ENCODE results near the gene EVA1A.
A peak's percentile ranks its signal among the peaks of the same experiment; 100 is the strongest.

Gene EVA1A

DNA sequence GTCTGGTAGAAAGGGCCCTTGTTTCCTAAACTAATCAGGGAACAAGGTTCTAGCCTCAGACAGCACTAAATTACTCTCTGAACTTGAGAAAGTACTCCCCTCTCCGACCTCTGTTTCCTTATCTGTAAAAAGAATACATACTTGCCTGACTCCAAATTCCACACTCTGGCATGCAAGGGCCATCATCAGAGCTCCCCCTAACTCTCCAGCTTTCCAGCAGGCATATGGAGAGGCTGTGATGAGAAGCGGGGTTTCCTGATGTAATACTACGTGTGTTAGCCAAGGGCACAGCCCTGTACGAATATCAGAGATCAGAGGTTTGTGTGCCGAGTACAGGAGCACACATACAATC lies 1.8 kb upstream of the EVA1A start:
- no peak for DNase-seq

DNA sequence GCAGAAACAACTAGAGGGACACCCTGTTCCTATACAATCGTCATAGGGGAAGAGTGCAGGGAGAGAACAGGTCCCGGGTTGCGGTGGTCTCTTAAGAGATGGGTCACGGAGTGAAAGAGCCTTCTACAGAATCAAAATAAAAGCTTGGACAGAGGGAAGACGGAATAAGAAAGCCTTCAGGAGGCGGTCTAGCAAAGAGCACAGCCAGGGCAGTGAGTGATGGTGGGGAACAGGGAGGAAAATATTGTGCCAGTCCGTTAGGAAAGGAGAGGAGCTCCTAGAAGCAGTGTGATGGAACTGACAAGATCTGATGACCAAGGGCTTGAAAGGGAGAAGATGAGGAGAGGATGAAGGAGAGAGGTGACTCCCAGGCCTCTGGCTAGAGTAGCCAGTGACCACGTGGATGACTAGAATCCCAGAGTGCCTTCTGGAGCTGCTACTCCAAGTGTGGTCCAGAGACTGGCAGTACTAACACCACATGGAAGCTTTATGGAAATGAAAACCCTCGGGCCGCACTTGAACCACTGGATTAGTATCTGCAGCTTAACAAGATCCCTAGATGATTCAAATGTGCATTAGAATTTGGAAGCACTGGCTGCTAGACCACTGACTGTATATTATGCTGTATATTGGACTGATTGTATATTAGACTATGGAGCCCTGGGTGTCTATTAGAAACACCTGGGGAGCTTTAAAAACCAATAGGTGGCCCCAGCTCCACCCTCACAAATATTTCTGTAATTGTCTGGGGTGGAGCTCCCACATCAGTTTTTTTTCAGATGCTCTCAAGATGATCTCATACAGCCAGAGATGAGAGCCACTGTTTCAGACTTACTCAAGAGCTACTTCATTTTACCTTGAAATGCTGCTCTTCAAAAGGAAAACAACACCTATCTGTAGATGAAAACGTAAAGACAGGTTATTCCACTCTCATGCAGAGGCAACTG lies 1.1 kb upstream of the EVA1A start:
- no peak for DNase-seq

DNA sequence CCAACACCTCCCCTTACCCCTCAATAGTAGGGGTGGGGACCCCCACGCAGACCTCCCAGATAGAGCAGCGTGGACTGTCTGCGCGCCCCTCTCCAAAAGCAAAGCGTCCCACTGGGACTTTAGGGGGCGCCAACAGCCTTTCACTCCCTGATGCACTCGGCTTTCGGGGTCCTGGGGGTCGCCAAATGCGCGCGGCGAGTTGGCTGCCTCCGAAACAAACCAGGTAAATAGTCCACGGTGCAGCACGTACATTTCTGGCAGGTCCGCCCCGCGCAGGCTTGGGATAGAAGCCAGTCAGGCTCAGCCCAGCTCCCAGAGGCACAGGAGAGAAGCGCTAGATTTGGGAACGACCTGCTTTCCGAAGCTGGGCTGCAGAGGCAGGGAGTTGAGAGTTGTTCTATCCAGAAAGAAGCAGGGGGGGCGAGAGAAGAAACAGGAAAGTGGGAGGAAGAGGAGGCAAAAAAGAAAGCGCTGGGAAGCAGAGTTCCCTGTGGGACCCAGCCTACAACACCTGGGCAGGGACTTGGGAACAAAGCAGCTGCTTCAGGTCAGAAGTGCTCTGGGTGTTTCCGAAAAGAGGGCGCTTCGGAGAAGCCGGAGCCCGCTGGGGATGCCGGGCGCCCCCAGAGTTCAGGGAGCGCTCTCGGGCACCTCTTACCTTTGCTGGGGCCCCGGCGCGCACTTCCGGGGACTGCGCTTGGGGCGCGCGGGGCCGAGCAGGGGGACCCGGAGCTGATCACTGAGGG lies 544 bp downstream of the EVA1A start:
- no peak for DNase-seq

DNA sequence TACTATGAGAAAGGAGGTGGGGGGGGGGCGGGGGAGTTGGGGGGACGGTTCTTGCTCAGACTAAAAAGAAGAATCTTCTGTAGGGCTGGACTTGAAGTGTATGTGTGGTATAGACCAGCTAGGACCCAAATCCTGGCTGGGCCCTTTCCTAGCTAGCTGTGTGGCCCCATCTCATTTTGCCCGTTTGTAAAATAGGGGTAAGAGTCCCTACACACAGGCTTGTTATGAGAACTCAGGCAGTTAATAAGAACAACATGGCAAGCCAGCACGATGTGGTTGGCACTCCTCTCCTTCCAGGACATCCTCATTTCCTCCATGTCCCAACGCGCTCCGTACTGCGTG lies 1.1 kb downstream of the EVA1A start:
- DNase-seq: no peak

DNA sequence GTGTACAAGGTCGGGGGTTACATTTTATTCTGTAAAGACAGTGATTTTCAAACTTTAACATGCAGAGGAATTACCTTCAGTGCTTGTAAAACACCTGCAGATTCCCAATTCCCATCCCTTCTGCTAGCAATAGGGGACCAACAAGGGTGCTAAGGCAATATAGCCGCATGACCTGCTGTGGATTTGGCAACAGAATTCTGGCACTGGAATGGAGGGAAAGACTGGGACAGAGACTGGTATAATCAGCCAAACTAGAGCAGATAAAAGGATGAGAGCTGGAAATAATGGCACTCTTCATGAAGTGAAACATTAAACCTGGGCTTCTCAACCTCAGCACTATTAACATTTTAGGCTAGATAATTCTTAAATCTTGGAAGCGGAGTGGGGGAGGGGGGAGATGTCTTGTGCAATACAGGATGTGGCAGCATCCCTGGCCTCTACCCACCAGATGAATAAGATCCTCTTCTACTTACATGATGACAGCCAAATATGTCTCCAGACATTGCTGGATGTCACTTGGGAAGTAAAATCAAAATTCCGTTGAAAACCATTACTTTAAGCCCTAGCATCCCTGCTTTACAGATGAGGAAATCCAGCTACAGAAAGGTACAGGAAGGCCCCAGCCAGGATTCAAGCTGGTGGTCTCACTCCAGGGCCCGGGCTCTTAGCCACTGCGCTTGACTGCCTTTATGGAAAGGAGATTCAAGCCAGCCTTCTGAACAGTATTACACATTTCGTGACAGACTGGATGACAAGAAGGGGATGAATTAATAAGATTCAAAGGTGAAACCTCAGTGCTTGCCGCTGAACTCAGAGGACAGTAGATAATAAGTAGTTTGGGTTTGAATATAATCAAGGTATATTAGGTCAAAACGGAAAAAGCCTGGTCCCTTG lies 1.7 kb downstream of the EVA1A start:
- DNase-seq: peak; percentile 86

DNA sequence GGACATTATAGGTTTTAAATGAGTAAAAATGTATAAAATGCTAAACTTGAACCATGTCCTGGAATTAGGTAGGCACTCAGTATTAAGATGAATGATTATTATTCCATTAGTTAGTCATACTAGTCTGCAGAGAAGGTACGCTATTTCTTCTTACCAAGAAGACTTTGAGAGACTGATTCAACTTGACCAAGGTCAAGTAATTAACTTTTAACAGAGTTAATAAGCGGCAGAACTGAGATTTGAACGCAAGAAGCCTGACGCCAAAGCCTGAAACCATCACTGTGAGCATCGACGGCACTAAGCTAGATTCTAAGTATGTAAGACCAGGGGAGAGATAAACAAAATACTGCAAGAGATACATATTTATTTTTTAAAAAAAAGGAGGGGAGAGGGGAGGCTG lies 2.6 kb downstream of the EVA1A start:
- no peak for DNase-seq

DNA sequence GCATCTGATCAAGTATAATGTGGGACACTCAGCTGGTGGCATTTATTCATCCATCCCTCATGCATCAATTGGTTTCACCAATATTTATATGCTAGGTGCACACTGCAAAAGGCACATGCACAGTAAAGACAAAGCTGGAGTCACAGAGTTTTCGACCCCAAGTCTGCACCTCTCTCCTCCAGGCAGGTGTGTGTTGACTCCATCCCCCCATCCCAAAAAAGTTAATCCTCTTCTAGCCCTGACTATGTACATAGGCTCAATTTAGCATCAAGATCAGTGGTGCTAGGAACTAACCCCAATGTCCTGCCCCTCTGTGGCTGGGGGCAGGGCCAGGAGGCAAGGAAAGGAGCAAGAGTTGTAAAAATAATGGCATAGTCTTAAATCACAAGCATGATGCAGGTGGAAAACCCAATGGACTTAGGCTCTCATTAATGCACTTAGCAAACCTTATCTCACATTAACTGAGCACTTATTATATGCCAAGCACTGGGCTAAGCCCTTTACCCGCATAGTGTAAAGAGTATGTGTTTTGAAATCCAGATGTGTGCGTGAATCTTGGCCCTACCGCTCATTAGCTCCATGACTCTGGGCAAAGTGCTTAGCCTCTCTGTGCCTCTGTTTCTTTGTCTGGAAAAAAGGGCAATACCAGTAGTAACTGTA lies 3.1 kb downstream of the EVA1A start:
- no peak for DNase-seq

DNA sequence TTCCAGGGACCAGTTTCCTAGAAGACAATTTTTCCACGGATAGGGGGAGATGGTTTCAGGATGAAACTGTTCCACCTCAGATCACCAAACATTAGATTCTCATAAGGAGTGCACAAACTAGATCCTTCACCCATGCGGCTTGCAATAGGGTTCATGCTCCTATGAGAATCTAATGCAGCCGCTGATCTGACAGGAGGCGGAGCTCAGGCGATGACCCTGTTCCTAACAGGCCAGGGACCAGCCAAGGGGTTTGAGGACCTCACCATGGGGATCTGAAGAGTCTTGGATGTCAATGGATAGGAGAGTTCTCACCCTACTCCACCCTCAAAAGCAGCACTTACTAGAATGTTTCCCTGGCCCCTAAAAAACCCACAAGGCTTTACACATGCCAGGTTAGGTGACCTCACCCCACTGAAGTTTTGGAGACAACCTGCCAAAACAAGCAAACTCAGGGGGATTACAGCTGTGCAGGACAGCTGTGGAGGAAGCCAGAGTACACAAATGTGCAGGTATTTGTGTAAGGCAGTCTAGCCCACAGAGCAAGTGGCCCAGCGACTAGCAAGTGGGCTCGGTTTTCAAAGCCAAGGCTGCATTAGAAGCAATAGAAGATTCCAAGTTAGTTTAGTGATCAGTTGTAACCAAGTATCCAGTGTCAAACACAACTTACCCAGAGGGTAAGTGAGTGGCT lies 3.9 kb downstream of the EVA1A start:
- DNase-seq: no peak

DNA sequence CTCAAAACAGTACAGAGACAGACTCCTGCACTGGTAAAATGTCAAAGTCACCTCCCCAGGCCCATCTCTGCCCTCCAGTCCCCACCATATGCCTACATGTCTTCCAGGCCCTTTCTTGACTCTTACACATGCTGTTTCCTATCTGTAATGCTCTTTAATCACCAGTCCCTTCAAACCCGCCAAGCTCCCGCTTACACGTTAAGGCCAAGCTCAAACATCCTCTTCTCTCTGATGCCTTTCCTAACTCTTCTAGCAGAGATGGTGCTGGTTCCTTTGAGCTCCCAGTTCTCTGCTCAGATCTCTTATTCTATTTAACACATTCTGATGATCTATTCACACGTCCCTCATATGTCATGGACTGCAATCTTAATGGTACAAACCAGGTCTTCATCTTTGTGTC lies 5.0 kb downstream of the EVA1A start:
- no peak for DNase-seq

DNA sequence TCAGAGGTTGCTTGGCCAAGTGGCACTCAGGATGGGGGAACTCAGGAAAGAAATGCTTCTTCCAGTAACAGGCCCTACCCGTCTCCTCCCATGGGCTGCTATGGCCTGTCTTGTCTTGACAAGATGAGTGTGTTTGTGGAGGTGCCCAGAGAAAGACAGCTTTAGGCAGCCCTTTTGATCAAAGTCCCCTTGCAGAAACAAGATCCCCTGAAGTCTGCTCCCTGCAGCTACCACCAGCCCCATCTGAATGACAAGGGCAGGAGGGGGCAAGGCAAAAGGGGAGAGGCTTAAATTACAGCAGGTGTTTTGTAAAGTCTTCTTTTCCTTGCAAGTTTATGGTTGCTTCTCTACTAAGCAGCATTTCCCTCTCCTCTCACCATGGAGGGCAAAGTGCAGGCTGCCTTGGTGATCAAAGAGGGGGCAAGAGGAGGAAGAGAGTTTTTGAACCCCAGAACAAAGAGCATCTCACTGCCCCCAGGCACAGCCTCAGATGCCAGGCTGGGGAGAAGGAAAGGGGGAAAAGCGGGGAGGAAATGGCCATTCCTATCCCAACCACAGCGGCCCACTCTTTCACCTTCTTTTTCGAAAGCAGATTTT lies 6.7 kb downstream of the EVA1A start:
- DNase-seq: no peak

DNA sequence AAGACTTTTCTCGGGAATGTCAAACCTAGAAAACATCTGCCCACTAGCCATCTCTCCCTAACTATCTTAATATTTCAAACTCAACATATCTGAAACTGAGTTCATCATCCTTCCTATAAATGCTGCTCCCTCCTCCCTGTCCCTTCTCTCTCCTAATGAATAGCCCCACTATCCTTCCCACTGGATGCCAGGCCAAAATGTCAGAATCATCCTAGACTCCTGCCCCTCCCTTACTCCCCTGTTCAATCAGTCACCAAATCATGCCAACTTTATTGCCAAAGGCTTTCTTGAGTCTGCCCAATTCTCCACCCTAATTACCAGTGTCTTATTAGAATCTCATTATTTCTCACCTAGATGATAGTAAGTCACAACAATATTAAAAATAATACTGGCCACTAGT lies 8.5 kb downstream of the EVA1A start:
- DNase-seq: no peak

DNA sequence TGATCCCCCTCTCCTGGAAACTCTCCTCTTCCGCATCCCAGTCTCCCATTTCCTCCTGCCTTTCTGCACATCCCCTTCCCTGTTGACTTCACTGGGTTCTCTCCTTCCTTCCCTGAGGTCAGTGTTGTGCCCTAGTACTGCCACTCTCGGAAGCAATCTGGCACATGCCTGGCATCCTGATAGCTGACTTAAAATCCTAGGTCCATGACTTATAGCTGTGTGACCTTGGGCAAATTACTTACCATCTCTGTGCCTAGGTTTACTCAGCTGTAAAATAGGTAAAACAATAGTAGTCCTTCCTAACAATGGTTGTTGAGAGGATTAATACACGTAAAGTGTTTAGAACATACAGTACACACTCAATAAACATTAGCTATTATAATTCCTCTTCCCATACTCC lies 9.3 kb downstream of the EVA1A start:
- no peak for DNase-seq

DNA sequence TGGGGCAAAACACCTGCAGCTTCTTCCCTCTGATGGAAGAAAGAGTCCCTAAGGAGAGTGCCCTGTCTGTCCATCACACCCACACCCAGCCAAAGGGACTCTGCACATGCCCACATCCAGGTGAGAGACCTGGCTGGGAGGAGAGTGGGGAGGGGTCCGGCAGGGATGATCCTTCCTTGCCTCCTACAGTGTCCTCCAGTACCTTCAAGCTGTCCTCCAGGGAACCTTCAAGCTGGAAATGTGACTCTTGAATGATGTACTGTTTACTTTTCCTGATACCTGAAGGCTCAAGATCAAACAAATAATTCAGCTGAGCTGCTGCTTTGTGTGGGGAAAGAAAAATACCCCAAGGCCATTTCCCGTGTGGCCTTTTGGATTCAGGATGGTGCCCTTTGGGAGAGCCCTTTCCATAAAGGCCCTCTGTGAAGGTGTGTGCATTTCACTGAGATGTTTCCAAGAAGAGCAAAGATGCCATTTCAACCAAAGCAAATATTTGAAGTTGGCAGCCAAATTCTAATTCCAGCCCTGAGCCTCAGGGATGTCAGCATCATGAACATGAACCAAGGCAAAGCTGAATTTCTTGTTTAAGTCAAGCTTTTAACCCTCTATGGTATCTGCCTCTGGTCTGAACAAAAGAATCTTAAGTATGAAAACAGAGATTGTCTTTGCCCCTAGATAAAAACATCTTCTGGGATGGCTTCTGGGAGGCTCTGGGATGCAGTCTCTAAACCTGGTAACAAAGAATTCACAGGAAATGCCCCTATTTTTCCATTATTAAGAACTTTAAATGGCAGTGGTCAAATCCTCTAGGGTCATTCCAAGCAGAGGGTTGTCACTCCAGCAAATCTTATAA lies 11.1 kb downstream of the EVA1A start:
- no peak for DNase-seq

DNA sequence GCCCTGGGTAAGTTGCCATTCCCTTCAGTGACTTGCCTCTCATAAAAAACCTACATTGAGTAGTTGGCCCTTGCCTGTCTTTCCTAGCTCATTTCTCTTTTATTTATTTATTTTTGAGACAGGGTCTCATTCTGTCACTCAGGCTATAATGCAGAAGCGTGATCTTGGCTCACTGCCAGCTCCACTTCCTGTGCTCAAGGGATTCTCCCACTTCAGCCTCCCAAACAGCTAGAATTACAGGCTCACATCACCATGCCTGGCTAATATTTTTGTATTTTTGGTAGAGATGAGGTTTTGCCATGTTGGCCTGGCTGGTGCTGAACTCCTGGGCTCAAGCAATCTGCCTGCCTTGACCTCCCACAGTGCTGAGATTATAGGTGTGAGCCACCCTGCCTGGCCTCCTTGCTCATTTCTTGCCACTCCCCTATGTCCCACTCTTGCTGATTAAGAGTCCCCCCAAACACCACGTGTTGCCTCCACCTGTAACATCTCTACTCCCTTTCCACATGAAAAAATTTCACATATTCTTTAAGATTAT lies 12.6 kb downstream of the EVA1A start:
- no peak for DNase-seq

DNA sequence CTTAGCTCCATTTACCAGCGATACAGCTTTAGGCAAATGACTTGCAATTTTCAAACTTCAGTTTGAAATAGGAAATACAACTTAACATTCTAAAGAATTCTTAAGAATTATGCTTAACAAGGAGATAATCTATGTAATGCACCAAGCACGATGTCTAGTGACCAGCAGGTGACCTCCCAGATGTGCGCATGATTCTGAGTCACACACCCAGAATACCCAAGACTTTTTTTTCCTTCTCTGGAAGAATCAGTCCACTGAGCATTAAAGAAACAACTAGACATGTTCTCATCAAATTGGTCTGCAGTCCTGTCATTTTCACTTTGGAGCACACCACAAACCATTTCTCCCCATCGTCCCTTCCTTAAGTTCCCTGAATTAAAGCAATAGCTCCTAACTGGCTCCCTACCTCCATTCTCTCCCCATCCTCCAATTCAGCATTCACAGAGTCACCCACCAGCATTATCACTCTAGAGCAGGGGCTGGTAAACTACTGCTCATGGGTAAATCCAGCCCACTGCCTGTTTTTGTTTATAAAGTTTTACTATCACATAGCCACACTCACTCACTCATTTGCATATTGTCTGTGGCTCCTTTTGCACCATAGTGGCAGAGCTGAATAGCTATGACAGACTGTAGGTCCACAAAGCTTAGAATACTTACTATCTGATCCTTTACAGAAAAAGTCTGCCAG lies 13.2 kb downstream of the EVA1A start:
- DNase-seq: no peak

DNA sequence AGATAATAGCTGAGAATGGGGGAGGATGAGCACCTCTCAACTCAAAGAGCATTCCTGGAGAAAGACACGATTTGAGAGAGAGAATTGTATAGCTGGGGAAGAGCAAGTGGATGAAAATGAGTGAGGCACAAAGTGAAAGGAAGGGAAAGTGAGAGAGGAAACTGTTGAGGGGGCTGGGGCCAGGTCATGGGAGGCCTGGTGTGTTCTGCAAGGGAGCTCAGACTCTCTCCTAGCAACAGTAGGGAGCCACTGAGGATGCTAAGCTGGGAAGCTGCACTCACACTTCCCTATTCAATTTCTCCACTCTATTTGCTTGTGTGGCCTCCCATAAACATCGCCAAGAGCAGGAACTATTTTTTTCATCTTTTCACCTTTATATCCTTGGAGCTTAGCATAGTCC lies 14.8 kb downstream of the EVA1A start:
- DNase-seq: no peak

DNA sequence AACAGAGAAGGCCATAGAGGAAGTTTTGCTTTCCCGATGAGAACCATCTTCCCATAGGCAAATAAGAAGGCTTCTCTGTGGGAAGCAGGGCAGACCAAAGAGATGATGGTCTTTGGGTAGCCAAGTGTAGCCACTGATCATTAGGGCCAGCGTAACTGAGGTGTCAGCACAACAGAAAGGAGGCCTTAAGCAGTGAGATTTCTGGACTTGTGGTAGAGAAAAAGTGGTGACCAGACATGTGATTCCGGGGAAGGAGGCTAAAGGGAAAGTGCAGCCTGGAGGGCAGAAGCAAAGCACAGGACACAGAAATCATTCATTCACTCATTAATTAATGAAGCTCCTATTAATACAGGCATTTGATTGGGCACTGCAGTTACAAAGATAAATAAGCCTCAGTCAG lies 15.4 kb downstream of the EVA1A start:
- no peak for DNase-seq

DNA sequence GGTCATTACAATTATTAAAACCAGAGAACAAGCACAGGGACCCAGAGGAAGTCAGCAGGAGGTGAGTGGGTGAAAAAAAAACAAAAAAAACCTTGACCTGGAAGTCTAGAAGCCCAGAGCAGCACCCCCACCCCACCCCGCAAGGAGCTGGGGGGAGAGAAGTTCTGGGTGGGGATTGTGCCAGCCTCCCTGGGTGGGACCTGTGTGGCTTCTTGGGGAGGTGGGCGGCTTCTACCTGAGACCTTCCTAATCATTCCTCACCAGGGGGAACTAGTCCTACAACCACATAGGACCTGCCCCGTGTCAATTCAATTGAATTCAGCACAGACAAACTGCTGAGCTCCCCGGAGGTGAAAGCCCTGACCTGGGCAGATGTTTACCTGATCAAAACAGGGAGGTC lies 17.3 kb downstream of the EVA1A start:
- DNase-seq: no peak

DNA sequence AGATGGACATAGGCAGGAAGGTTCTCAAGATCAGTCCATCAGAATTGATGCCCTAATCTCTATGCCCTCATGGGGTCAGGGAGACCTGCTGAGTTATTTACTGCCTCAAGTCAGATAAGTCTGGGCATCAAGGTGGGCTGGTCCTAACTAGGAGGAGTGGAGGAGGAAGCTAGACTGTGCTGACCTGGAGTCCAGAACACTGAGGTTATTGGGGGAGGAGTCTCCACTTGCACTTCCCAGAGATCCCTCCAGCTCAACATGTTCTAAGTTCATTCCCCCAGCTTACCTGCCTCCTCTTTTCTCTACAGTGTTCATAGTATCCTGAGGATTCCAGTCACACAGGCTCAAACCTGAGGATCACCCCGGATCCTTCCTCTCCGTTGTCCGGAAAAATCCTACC lies 19.3 kb downstream of the EVA1A start:
- no peak for DNase-seq

DNA sequence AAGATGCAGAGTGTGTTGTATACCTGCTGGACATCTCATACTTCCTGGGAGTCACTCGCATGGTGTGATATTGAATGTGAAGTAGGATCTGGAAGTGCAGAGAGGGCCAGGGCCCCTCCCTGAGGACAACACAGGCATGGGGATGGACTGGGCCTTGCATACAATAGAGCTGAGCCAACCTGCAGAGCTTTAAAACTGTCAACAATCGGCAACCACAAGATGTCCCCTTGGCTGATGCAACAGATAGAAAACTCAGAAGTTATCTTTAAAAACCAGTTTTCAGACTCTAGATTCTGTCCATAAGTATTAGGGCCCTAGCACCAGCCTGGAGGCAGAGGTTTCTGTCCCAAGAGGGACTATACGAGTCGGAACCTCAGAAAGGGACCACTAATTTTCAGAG lies 19.7 kb downstream of the EVA1A start:
- DNase-seq: peak; percentile 62
